HG03280 (cell line): ENCODE data around the gene AGRN.
"Not testable (repeated sequence)": the region's sequence is repeated elsewhere in the genome, so short reads cannot be mapped to it uniquely, and the experiment has no call there.

ENCODE experiments used
- ATAC-seq: cut with Tn5 transposase; IDR thresholded peaks from one replicate; pipeline ENCODE4 v1.9.1; 2021; ENCODE audit warnings: mild to moderate bottlenecking, moderate library complexity; ENCODE audit not compliant: unreplicated experiment

Gene AGRN

GRCh38 chr1:1050577-1051052 lies 30.7 kb downstream of the AGRN start:
- ATAC-seq, result no peak

GRCh38 chr1:1051127-1051810 lies 31.3 kb downstream of the AGRN start:
- no peak for ATAC-seq

- ATAC-seq, result no peak
Measured at GRCh38 chr1:1052003-1052840, 32.3 kb downstream of the AGRN start.

GRCh38 chr1:1053022-1053421 lies 33.1 kb downstream of the AGRN start:
- ATAC-seq, result no peak

GRCh38 chr1:1053682-1054081 lies 33.8 kb downstream of the AGRN start:
- ATAC-seq, result no peak

GRCh38 chr1:1054099-1054700 lies 34.3 kb downstream of the AGRN start:
- no peak for ATAC-seq

- no peak for ATAC-seq
Measured at GRCh38 chr1:1054971-1055370, 35.1 kb downstream of the AGRN start.

- no peak for ATAC-seq
Measured at GRCh38 chr1:1055841-1056736, 36.2 kb downstream of the AGRN start.

- not testable (repeated sequence) for ATAC-seq
Measured at GRCh38 chr1:1057769-1058087, 37.8 kb downstream of the AGRN start.

- ATAC-seq, result no peak
Measured at GRCh38 chr1:1058088-1058905, 38.4 kb downstream of the AGRN start.

- ATAC-seq, result peak; percentile 25
Measured at GRCh38 chr1:1058921-1059493, 39.1 kb downstream of the AGRN start.

- ATAC-seq, result peak; percentile 71
Measured at GRCh38 chr1:1059494-1060280, 39.8 kb downstream of the AGRN start.

- no peak for ATAC-seq
Measured at GRCh38 chr1:1060281-1061000, 40.5 kb downstream of the AGRN start.

GRCh38 chr1:1061682-1062345 lies 41.9 kb downstream of the AGRN start:
- no peak for ATAC-seq

- no peak for ATAC-seq
Measured at GRCh38 chr1:1062348-1063163, 42.6 kb downstream of the AGRN start.

- peak; percentile 1 for ATAC-seq
Measured at GRCh38 chr1:1063261-1063944, 43.5 kb downstream of the AGRN start.
